Endometrial microvascular endothelial cells (primary cell): Measurements from ENCODE around the gene CLSTN1. TPM values are rescaled to one million over a fixed set of nuclear protein-coding genes. Genes with fewer than 3 reads are reported as not detected.
"Not testable (repeated sequence)": the region's sequence is repeated elsewhere in the genome, so short reads cannot be mapped to it uniquely, and the experiment has no call there.

ENCODE experiments used
- in situ Hi-C: cut with HindIII; loops from 2 replicates; pipeline ENCODE4 v1.10.0; 2017; ENCODE audit warnings: low sequenced_read_pairs, low pct_unique_long_range_greater_than_20kb; ENCODE audit errors: inconsistent ontology term
- total RNA-seq: library from RNA; depleted of rRNA; stranded (reverse); fragments of >200 nt; gene quantifications from one replicate; pipeline ENCODE4 v1.2.3, GENCODE V29; 2015; ENCODE audit errors: inconsistent ontology term

CLSTN1 gene
- total RNA-seq, 1 donor from 2014 or later = 98.4 TPM

DNA sequence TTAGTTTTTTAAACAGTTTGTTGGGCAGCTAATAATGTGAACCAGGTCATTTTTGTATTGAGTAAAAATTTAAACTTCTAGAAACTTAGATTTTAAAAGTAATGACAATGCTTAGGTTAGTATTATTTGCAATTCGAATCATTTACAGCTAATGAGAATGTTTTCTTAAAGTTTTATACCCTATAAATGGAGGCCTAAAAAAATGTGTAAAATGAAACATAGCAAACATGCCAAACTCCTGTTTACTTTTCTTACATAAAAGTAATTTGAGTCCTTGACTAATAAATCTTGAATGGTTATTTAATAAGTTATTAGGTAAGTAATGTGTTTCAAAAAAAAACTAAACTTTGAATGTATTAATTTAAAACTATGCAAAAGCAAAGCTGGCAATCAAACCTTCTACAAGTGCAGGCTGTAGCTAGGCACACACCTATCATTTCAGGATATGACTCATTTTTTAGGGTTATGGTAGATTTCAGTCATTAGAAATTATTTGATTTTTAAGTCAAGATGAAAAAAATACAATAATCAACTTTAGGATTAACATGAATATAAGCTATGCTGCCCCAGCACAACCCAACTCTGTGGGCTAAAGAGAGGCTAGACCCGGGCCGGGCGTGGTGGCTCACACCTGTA is 41.5 kb downstream of the CLSTN1 start:
- in situ Hi-C loops = loop anchor here (25.0 kb wide), 1 partner anchor 105 kb away; no protein-coding TSS in a partner anchor

- in situ Hi-C loops = loop anchor here (25.0 kb wide), 1 partner anchor 107 kb away; no protein-coding TSS in a partner anchor
Measured at GRCh38 chr1:9780554-9781110, 43.1 kb downstream of the CLSTN1 start.

- in situ Hi-C loops = loop anchor here (25.0 kb wide), 1 partner anchor 108 kb away; no protein-coding TSS in a partner anchor
Measured at GRCh38 chr1:9778905-9779304, 44.9 kb downstream of the CLSTN1 start.

DNA sequence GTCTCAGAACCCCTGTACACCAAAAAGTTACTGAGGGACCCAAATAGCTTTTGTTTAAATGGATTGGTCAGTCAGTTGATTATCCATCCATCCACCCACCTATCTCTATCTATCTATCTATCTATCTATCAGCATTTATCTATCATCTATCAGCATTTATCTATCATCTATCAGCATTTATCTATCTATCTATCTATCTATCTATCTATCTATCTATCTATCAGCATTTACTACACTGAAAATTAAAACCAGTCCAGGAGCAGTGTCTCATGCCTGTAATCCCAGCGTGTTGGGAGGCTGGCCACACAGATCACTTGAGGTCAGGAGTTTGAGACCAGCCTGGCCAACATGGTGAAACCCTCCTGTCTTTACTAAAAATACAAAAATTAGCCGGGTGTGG is 47.1 kb downstream of the CLSTN1 start:
- in situ Hi-C loops = loop anchor here (25.0 kb wide), 1 partner anchor 111 kb away; no protein-coding TSS in a partner anchor

DNA sequence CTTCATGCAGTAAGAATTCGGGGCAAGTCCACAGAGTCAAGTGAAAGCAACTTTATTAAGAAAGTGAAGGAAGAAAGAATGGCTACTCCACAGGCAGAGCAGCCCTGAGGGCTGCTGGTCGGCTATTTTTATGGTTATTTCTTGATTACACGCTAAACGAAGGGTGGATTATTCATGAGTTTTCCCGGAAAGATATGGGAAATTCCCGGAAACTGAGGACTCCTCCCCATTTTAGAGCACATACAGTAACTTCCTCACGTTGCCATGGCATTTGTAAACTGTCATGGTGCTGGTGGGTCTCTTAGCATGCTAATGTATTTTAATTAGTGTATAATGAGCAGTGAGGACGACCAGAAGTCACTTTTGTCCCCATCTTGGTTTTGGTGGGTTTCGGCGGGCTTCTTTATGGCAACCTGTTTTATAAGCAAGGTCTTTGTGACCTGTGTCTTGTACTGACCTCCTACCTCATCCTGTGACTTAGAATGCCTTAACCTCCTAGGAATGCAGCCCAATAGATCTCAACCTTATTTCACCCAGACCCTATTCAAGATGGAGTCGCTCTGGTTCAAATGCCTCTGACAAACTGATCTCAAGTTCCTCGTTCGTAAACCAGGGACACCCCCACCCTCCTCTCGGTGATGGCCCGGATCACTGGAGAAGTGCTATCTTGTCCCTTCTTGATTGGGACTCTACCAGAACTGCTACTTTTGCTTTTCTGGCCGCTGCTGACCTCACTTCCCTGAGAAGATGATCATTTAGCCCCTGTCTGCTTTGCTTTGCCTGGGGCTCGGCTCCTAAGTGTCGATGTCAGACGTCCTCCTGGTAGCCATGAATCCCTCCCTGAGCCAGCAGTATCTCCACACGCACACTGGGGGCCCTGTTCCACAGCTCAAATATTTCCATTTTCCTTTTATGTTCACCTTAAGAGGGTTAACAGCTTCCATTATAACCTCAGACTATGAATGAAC is 48.8 kb downstream of the CLSTN1 start:
- in situ Hi-C loops = loop anchor here (25.0 kb wide), 1 partner anchor 112 kb away; no protein-coding TSS in a partner anchor

DNA sequence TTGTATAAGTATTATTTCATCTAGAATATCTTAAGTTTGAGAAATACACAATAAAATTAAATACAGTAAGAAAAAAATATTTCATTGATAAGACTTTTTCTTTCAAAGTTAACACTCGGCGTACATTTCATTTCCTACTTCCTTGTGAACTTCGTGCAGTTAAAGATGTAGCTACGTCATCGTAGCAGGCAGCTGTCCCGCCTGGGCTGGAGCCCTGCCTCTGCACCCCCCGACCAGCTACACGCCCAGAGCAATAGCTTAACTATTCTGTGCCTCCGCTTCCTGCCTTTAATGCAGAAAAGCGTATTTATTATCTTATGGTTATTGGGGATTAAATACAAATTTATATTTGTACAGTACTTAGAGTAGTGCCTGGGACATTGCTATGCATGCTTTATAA is 53.5 kb downstream of the CLSTN1 start:
- in situ Hi-C loops = no loop called here

DNA sequence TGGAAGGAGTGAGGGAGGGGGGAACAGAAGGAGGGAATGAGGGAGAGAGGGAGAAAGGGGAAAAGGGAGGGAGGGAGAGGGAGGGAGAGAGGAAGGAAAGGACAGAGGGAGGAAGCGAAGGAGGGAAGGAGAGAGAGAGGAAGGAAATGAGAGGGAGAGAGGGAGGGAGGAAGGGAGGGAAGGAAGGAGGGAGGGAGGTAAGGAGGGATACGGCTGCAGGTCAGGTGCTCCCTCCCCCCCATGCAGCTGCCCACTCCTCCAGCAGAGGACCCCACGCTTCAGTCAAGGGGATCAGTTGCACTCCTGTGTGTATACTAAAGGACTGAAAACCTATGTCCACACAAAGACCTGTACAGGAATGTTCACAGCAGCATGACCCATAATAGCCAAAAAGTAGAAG is 54.8 kb downstream of the CLSTN1 start:
- in situ Hi-C loops = no loop called here

GRCh38 chr1:9767964-9768668 is 55.6 kb downstream of the CLSTN1 start:
- in situ Hi-C loops = no loop called here

DNA sequence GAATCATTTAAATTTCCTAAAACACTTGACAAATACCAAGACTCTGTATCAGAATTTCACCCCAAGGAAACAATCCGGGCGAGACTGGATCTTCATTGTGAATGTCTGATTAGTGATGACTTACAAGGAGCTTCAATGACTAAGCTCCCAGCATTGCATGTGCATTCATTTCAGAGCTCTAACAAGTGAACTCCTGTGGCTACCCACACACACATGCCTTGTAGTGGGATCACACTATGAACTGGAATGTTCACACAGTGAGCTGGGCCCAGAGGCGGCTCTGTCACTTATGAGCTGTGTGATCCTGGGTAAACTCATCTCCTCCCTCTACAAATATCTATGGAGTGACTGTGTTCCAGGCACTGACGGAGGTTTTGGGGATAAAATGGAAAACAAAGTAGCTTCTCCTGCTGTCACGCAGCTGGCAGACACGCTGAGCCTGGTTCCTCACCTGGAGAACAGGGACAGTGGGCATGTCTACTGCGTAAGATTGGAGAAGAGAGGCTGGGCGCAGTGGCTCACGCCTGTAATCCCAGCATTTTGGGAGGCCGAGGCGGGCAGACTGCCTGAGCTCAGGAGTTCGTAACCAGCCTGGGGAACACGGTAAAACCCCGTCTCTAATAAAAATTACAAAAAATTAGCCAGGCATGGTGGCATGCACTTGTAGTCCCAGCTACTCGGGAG is 56.9 kb downstream of the CLSTN1 start:
- in situ Hi-C loops = no loop called here

- in situ Hi-C loops = no loop called here
Measured at GRCh38 chr1:9764550-9764949, 59.2 kb downstream of the CLSTN1 start.

DNA sequence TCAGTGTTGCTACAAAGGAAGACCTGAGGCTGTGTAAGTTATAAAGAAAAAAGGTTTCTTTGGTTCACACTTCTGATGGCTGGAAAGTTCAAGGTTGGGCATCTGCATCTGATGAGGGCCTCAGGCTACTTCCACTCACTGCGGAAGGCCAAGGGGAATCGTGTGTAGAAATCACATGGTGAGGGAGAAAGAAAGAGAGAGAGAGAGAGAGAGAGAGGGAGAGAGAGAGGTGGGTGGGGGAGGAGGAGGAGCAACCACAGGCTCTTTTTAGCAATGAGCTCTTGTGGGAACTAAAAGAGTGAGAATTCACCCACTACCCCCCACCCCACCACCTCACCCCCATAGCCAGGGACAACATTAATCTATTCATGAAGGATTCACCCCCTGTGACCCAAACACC is 59.9 kb downstream of the CLSTN1 start:
- in situ Hi-C loops = no loop called here

- in situ Hi-C loops = not testable (repeated sequence)
Measured at GRCh38 chr1:9762446-9762845, 61.3 kb downstream of the CLSTN1 start.

DNA sequence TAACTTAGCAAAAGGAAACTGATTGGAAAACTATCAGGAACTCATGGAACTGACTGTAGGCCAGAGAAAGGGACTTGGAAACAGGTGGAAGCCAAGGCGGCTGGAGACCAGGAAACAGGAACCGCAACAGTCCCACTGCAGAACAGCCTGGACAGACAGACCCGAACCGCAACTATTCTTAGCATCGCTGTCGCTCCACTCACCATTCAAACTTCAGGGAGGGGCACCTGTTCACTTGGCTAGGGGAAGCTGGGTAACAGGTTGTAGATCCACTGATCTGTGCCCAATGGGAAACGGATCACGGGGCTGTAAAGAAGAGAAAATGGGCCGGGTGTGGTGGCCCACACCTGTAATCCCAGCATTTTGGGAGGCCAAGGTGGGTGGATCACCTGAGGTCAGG is 61.9 kb downstream of the CLSTN1 start:
- in situ Hi-C loops = no loop called here

GRCh38 chr1:9760824-9761223 is 62.9 kb downstream of the CLSTN1 start:
- in situ Hi-C loops = no loop called here

DNA sequence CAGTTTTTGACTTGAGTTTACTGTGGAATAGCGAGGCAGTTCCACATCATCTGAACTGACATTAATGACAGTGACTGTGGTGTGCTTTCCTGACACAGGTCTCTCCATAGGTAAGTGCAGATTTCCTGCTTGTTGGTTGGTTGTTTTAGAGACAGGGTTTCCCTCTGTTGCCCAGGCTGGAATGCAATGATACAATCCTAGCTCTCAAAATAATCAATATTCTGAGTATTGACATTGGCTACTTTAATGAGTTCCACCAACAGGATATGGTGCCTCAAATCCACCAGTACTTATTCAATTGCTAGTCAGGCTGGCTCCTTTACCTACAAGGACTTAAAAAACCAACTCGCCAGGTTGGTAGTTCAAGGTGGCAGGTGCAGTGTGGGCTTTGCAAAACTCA is 63.8 kb downstream of the CLSTN1 start:
- in situ Hi-C loops = no loop called here

DNA sequence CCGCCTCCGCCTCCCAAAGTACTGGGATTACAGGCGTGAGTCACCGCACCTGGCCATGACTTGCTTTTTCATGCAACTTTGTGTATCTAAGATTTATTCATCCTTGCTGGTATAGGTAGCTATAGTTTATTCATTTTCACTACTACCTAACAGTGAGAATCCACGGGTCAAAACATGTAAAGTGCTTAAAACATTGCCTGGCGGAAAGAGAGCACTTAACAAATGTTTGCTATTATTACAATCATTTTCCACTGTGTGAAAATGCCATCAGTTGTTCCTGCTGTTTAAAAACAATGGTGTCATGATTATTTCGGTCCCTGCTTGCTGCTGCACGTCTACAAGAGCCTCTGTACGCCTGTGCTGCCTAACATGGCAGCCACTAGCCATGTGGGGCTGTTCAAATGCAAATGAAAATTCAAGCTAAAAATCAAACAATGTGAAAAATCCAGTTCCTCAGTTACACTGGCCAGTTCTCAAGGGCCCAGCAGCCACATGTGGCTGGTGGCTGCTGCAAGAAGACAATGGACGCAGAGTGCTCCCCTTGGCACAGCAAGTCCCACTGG is 65.1 kb downstream of the CLSTN1 start:
- in situ Hi-C loops = no loop called here

DNA sequence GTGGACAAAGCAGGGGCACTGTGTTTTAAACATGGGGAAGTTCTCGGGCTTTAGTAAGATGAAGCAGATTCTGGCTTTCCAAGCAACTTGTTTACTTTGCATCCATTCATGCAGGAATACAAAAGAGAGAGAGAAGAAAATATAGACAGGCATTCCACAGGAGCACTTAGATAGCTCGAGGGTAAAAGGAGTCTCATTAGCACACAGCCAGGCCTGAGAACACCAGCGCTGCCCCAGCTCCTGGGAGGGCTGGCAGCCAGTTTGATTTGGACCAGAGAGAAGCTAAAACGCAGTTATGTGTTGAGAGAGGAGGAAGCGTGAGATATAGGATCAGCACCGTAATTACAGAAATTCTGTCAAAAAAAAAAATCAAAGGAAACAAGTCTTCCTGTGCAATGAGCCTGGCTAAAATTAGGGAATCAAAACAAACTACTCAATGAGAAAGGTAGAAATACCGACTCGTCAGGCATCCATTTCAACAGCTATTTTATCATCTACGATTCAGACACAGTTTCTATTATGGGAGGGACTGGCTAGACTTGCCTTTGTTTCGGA is 68.2 kb downstream of the CLSTN1 start:
- in situ Hi-C loops = no loop called here

DNA sequence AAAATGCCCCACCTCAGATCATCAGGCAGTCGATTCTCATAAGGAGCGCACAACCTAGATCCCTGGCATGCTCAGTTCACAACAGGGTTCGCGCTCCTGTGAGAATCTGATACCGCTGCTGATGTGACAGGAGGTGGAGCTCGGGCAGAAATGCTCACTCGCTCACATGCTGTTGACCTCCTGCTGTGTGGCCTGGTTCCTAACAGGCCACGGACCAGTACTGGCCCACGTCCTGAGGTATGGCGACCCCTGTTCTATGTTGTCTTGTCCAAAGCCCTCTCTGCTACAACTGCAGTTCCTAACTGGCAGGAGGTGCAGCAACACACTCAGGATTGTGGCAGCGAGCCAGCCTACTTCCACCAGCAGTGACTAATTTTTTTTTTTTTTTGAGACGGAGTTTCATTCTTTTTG is 70.6 kb downstream of the CLSTN1 start:
- in situ Hi-C loops = no loop called here
